NCI-H2227 (cell line): ENCODE results near the gene DMD.
"Not testable (repeated sequence)": the region's sequence is repeated elsewhere in the genome, so short reads cannot be mapped to it uniquely, and the experiment has no call there.

ENCODE experiments used
- DNase-seq: peaks from one replicate; lab custom pipeline; 2025; ENCODE audit not compliant: unreplicated experiment; lab: John Stamatoyannopoulos, UW

Gene DMD

DNA sequence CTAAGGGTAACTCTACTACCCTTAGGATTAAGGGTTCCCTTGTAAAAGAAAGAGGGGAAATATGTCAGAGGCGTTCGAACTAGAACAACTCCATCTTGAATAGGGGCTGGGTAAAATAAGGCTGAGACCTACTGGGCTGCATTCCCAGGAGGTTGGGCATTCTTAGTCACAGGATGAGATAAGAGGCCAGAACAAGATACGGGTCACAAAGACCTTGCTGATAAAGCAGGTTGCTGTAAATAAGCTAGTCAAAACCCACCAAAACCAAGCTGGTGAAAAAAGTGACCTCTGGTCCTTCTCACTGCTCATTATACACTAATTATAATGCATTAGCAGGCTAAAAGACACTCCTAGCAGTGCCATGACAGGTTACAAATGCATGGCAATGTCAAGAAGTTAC is 922.0 kb downstream of the DMD start:
- DNase-seq, result no peak

DNA sequence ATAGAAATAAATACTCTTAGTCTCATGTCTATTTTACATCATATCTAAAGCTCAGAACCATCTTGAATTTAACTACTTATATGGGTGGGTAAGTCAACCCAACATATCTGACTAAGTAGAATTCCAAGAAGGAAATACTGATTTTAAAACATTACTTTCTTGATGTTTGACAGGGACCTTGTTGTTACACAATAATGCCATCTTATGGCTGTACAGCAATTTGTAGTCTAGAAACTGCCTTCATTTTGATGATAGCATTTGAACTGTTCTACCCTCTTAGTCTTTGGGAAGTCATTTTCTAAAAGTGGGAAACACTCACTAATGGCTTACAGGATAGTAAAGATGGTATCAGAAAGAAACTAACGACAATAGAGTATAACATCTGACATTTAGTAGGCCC is 929.5 kb downstream of the DMD start:
- DNase-seq, result no peak

DNA sequence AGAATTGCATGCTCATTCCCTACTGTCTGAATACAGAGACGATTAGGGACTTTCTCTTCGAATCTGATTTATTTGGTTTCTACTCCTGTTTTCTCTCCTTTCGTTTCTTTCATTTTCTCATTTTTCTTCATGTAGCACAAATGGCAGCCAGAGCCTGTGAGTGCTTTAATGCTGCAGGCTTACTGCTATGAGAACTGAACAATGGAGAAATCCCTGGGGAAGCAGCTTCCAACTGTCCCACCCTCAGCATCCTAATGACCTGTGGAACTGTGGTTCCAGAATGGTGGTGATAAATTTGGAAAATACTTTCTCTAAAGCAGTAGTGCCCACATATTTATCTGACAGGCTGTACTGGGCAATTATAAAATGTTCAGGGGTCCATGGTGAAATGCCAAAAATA is 930.4 kb downstream of the DMD start:
- DNase-seq, result no peak

DNA sequence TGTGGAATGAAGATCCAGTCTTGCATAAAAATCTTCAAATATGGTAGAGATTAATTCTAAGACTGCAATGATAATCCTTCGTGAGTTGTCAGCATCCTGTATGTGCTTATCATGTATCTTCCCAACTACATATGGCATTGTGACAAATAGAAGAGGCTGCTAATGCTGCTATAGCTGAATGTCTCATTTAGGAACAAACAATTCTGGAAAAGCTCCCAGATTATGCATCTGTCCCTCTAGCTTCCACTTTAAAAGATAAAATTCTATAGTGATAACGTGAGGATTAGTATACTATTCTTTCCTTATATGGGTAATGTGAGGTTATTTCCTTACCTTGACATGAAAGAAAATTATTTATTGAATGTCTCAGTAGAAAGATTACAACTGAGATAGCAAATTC is 930.9 kb downstream of the DMD start:
- DNase-seq, result no peak

DNA sequence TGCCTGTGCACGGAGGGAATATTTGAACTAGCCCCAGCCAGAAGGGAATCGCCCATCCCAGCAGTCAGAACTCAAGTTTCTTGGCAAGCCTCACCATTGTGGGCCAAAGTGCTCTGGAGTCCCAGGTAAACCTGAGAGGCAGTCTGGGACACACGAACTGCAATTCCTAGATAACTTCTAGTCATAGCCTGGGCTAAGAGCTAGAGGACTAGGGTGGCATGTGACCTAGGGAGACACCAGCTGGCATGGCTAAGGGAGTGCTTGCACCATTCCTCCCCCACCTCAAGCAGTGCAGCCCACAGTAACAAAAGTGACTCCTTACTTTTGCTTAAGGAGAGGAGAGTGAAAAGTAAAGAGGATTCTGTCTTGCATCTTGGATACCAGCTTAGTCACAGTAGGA is 935.2 kb downstream of the DMD start:
- no peak for DNase-seq

DNA sequence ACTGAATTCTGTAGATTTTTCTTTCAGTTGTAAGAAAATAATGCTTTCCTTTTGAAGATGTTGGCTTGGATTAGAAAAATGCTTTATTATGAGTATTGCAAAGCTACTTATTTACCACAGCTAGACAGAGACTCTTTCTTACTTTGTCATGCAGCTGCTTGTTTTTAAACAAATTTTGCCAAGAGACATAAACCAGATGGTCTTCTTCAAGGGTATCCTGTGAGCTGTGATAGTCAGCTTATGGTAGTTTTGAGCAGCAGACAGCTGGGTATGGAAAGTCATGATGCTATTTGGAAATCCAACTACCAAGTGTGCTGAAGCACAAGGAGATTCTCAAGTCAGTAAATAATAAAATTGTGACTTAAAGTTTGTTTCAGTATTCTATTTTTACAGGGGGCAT is 941.5 kb downstream of the DMD start:
- DNase-seq, result no peak

DNA sequence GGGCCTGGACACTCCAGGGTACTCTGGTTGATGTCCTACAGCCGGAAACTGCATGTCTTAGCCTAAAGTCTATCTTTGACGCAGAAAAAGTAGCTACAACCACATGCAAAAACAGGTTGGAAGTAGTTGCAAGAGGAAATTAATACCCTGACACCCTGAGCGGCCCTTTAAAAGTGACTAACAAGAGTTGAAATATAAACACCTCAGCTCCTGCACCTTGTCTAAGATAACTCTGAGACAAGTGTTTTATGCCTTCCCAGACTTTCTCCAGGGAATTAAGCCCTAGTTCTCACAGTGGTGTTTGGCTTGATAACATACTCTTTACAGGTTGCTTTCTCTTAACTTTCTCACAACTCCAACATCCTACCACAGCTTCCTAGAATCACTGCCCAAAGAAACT is 943.1 kb downstream of the DMD start:
- no peak for DNase-seq

DNA sequence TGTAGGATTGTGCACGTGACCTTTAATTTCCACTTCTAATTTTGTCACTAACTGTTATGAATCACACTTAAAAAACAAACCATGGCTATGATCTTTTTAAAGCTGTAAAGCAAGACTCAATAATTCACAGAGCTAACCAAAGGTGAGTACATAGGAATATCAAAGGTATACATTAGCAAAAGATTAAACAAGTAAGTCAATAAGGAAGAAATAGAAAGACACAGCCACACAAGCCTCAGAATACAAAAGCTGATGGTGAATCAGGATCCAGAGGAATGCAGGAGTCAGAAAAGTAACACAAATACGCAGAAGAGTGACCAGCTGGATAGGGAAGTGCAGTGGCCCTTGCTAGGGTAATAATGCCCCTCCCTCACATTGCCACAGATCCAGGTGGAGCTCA is 943.6 kb downstream of the DMD start:
- DNase-seq, result no peak

DNA sequence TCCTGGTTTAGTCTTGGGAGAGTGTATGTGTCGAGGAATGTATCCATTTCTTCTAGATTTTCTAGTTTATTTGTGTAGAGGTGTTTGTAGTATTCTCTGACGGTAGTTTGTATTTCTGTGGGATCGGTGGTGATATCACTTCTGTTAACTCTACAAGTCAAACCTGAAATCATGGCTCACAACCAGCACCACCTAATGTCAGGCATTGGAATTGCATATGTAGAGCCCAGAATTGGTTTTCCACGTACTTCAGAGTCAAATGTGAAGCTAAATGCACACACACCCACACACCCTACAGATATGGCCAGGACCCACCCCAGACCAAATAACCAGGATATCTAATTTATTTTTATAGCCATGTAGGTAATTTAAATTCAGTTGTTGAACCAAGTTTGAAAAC is 964.7 kb downstream of the DMD start:
- DNase-seq, result not testable (repeated sequence)

DNA sequence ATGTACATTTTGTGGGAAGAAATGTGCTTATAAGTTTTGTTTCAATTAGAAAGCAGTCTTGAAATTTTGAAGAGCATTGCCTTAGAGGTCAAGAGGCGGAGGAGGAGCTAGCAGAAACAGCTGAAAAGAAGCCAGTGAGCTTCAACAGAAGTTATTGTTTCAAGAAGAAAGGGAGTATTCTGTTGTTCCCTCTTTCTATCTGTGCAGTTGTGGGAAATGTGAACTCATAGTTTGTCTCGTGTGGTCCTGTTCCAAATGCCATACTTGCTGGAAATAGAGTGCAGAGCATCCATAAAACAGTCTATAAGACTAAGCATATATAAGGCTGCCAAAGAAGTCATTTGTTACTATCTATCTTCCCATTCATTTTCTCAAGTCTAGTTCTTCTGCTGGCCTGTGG is 1015.7 kb downstream of the DMD start:
- DNase-seq, result no peak

DNA sequence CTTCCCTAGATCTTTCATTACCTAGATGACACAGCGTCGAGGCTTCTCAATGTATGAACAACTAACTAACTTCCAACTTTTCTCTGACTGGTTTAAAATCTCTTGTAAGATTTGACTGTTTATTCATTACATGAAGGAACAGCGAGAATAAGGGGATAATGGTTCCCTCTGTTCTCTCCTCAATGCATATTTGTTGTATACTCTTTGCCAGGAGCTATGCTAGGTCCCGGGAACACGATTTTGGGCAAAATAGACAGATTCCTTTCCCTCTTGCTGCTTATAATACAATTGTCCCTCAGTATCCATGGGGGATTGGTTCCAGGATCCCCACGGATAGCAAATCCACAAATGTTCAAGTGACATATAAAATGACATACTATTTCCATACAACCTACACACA is 1020.0 kb downstream of the DMD start:
- DNase-seq, result no peak

DNA sequence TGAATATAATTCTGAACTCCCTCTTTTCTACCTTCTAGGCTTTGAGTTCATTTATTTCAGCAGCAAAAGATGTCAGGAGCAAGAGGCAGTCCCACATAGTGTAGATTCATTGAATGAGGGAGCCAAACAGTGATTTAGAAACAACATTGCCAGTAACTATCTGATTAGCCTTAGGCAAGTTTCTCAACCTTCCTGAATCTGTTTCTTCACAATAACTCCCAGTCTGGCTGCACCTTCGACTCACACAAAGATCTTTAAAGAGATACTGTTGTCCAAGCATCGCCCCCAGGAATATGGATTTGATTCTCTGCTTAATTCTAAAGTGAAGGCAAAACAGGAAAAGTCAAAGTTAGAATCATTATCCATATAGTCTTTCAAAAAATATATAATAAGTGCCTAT is 1026.2 kb downstream of the DMD start:
- DNase-seq, result no peak

DNA sequence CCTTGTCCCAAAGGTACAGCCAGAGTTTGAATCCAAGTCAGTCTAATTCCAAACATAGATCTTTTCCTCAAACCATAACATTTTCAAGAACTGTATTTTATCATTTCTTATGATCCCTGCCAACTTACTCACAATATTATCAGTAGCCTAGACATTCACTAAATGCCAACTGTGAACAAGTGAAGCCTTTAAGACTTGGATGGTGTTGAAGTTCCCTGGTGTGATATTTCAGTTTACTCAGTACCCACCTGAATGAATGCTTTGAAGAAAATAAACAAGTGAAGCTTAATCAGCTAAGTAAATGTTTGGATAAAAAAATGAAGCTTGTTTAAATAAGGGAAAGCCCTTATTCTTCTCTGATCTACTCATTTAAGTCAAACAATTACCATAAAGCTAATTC is 1028.3 kb downstream of the DMD start:
- DNase-seq, result no peak

DNA sequence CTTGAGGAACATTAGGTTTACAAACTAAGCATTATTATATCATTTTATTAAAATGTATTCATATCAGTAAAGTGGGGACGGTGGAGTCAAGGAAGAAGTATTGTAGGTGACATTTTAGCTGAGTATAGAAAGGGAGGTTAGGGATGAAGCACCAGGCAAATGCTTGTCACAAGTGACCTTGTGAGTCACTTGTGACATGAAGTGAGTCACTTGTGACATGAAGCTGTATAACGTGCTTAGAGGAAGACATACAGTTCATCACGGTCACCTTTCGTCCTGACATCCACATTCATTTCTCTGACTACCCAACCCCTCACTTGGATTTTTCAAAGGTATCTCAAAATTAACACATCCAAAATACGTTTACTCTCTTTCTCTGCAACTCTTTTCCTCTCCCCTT is 1034.8 kb downstream of the DMD start:
- DNase-seq, result no peak

DNA sequence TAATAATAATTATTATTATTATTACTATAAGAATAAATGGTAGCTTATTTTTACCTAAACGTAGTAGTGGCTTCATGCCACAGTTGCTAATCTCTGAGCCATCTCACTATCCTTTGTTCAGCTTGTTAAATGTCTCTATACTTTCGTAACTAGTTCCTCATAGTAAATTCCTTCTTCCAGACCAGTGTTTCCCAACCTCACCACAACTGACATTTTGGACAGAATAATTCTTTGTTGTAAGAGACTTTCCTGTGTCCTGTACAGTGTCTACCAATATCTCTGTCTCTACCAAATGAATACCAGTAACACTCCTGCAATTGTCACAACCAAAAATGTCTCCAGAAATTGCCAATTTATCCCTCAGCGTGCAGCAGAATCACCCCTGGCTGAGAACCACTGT is 1040.9 kb downstream of the DMD start:
- no peak for DNase-seq

DNA sequence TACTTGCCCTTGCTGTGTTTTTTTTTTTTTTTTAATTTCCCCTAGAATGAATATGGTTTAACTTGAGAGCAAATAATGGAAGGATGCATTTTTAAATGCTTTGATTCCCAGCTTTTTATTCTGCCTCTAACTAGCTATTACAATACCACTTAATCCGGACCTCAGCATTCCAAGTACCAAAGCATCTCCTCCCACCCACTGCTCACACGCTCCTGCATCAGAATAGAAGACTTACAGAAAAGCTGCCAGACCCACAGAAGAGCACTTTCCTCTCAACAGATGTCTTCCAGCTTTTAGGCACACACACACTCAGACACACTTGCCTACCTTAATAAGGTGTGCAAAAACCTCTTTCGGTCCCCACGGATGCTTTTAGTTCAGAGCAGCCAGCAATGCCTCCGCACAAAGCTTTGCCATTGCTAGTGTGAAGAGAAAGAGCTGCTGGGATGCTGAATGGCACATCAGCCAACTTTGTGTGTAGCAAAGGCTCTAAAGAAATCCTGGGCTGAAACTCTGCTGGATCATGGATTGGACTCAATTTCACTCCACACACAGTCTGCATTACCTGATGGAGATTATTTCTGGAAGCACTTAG is 1056.2 kb downstream of the DMD start:
- DNase-seq, result no peak

DNA sequence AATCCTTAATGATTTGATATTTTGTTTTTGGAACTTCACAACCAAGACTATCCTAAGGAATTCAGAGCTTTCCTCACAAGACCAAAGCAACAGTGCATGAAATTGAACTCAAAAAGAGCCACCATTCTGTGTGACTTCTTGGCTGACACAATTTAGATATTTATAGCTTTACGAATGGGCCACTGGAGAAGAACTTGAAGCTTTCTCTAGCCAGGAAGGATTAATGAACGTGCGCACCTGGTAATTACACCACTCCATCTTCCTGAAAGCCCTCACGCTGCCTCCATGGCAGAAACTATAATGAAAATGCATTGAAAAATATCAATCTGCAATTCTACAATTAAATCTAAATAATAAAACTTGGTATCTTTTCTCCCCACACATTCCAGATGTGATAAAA is 1057.8 kb downstream of the DMD start:
- no peak for DNase-seq

DNA sequence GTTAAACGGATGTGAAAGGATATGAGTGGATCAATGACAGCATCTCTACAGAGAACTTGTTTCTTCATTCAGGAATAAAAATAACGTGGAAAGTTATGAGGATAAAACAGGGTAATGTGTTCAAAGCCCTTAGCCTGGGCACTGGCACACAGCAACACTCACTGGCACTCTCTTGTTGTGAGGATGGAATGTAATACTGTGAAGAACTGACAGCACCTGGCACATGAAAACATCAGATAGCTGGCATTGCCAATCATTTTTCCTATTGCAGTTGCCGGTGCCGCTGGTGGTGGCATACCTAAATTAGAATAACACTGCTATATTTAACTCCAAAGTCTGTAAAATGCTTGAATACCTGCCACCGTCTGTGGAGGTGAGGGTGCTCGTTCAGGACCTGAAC is 1061.2 kb downstream of the DMD start:
- no peak for DNase-seq

DNA sequence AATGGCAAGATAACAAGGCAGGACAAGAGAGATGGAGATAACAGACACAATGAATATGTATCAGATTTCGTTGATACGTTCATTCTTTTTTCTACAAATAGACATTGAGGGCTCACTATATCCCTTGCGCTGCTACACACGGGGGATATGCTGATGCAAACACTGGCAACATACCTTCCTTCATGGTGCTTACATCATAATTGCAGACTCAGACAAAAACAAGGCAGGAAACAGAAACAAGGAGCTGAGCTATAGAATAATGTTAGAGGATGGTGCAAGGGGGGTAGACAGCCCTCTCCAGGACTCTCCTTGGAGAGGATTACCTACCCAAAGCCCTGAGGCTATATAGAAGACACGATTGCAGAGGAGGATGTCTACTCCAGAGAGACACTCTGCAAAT is 1069.5 kb downstream of the DMD start:
- DNase-seq, result no peak

DNA sequence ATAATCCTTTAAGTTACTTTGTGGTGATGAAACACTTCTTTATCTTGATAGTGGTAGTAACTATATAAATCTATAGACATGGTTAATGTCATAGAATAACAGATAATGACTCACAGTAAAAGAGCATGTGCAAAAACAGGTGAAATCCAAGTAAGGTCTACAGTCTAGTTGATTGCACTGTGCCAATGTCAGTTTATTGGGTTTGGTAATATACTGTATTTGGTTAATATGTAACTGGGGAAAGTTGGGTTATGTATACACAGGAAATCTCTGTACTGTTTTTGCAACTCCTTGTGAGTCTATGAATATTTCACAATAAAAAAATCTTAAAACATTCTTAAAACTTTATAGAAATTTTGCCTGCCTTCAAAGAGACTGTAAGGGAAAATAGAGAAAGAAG is 1071.9 kb downstream of the DMD start:
- no peak for DNase-seq

DNA sequence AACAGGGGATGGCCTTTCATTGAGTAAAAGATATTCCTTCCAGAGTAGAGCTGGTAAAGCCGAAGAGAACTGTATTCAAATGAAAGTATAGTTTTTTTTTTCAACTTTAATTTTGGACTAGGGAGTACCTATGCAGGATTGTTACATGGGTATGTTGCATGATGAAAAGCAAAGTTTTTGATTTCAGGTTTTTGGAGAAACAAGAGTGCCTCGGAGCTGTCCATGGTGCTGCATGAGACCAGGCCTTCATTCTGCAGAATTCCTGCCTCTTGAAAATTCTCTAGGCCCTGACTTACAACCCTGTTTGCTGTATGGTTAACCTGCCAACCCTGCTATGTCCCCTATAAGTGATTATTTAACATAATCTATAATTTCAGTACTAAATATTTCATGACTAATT is 1073.8 kb downstream of the DMD start:
- DNase-seq, result no peak

DNA sequence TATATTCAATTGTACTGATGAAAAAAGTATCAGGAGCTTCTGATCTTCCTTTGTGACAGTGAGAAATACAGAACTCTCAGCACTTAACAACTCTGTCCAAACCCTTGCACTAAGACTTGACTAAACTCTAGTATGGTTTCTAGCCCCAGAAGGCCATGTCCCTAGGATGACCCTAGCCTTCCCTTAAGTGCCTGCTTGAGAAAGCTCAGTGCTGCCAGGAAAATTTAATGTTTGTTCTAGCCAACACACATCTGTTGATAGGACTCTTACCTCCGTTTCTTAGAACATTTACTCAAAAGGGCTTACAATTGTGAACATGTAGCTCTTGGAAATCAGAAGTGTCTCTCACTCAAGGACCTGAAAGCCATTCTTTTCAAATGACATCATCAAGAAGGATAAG is 1084.4 kb downstream of the DMD start:
- DNase-seq, result no peak

DNA sequence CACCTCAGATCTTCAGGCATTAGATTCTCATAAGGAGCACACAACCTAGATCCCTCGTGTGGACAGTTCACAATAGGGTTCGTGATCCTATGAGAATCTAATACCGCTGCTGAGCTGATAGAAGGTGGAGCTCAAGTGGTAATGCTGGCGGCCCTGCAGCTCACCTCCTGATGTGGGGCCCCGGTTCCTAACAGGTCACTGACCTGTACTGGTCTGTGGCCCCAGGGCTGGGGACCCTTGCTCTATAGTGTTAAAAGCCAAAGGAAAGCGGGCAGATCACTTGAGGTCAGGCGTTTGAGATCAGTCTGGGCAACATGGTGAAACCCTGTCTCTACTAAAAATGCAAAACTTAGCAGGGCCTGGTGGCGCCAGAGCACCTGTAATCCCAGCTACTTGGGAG is 1092.5 kb downstream of the DMD start:
- DNase-seq, result no peak

DNA sequence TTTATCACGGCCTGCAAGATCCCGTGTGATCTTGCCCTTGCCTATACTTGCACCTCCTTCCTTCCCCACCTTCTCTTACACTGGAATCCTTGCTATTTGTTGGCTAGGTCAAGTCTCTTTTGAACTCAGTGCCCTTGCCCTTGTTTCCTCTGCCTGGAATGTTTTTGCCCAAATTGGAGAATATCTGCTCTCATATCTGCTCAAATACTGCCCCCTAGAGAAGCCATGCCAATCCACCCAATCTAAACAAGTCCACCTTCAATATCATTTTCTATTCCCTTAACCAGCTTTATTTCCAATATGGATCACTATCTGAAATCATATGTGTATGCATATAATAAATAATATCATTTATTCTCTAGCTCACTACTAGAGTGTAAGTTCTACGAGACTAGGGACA is 1095.3 kb downstream of the DMD start:
- DNase-seq, result no peak
